Measurements from ENCODE around the gene DNASE1L1.

DNASE1L1 gene

GRCh38 chrX:154409222-154409871, at the start of gene DNASE1L1:
Gene DNASE1L1 (minus strand): TSS chrX:154409254. CDS start chrX:154405568, 3,686 bp downstream.
- Histone ChIP-seq H3K4me3 (peak within 1 kb of the TSS in 6 of 7 experiments; percentile 9 to 30 (median 22)), H3K27ac (peak within 1 kb of the TSS in 19 of 21 experiments; percentile 7 to 94 (median 65))

GRCh38 chrX:154458116-154458953, 49.3 kb upstream of the DNASE1L1 start, which contains the start of gene PLXNA3:
Gene PLXNA3 (plus strand): TSS chrX:154458281. CDS start chrX:154460184, 1,903 bp downstream.
- Histone ChIP-seq H3K4me3 (peak within 1 kb of the TSS; percentile 34 to 59 (median 55)), H3K27ac (peak within 1 kb of the TSS in 20 of 21 experiments; percentile 10 to 89 (median 75))

- Histone ChIP-seq H3K4me3 (peak overlapping the region; percentile 23 to 59 (median 55)), H3K27ac (peak overlapping the region in 18 of 21 experiments; percentile 45 to 89 (median 76))
These were observed 48.5 kb upstream of the DNASE1L1 start for GRCh38 chrX:154457491-154458115.

- Histone ChIP-seq H3K27ac (no peak overlapping the region), H3K4me3 (no peak overlapping the region)
These were observed 43.8 kb upstream of the DNASE1L1 start for GRCh38 chrX:154452823-154453222.

- Histone ChIP-seq H3K4me3 (no peak overlapping the region), H3K27ac (no peak overlapping the region)
These were observed 41.3 kb upstream of the DNASE1L1 start for GRCh38 chrX:154450312-154450711.

- Histone ChIP-seq H3K4me3 (no peak overlapping the region), H3K27ac (no peak overlapping the region)
These were observed 40.6 kb upstream of the DNASE1L1 start for GRCh38 chrX:154449618-154450017.

GRCh38 chrX:154448484-154448883, 39.4 kb upstream of the DNASE1L1 start:
- H3K27ac ChIP-seq, result no peak overlapping the region
- H3K4me3 ChIP-seq, result no peak overlapping the region

- Histone ChIP-seq H3K27ac (no peak overlapping the region), H3K4me3 (no peak overlapping the region)
These were observed 37.4 kb upstream of the DNASE1L1 start for GRCh38 chrX:154446430-154446829.

- no peak overlapping the region for H3K4me3 ChIP-seq
- no peak overlapping the region for H3K27ac ChIP-seq
These were observed 36.7 kb upstream of the DNASE1L1 start for GRCh38 chrX:154445776-154446175.

- Histone ChIP-seq H3K4me3 (peak overlapping the region; percentile 45 to 59 (median 54)), H3K27ac (peak overlapping the region in 19 of 21 experiments; percentile 24 to 86 (median 77))
These were observed 35.7 kb upstream of the DNASE1L1 start for GRCh38 chrX:154444755-154445246.

- H3K27ac ChIP-seq, result peak within 1 kb of the TSS in 19 of 21 experiments; percentile 58 to 86 (median 78)
- H3K4me3 ChIP-seq, result peak within 1 kb of the TSS; percentile 45 to 59 (median 54)
These were observed 35.1 kb upstream of the DNASE1L1 start, which contains the start of gene FAM50A for GRCh38 chrX:154443992-154444754. Gene FAM50A (plus strand): TSS chrX:154444141. CDS start chrX:154444236, 95 bp downstream.

GRCh38 chrX:154443479-154443910, 34.4 kb upstream of the DNASE1L1 start:
- Histone ChIP-seq H3K4me3 (peak overlapping the region in 4 of 7 experiments; percentile 45 to 58 (median 54)), H3K27ac (peak overlapping the region in 19 of 21 experiments; percentile 36 to 84 (median 77))

- H3K4me3 ChIP-seq, result no peak overlapping the region
- H3K27ac ChIP-seq, result peak overlapping the region in 2 of 21 experiments; percentile 11 to 29
These were observed 33.1 kb upstream of the DNASE1L1 start for GRCh38 chrX:154441984-154442707.

GRCh38 chrX:154441564-154441963, 32.5 kb upstream of the DNASE1L1 start:
- H3K27ac ChIP-seq, result peak overlapping the region in 1 of 21 experiments; percentile 11
- no peak overlapping the region for H3K4me3 ChIP-seq

GRCh38 chrX:154440623-154441357, 31.7 kb upstream of the DNASE1L1 start:
- no peak overlapping the region for H3K4me3 ChIP-seq
- H3K27ac ChIP-seq, result no peak overlapping the region

GRCh38 chrX:154439841-154440240, 30.8 kb upstream of the DNASE1L1 start:
- Histone ChIP-seq H3K4me3 (no peak overlapping the region), H3K27ac (no peak overlapping the region)

Data from skin epidermis (tissue), 12 donors.